HepG2 (cell line): ENCODE results near the gene GRIK3. TPM values are rescaled to one million over a fixed set of nuclear protein-coding genes. Genes with fewer than 3 reads are reported as not detected.

ENCODE experiments used
- ATAC-seq: fragments of 200-7000 bp; cut with Tn5 transposase; 3 replicates; pipeline ENCODE4 v1.9.1; 2020; ENCODE audit warnings: mild to moderate bottlenecking, moderate library complexity
- BruUV-seq: library from RNA; stranded (reverse); fragments of 400-500 nt; replicated peaks from 2 replicates; lab custom pipeline; 2021; lab: Mats Ljungman, UMichigan
- CTCF ChIA-PET: fragments of 300-600 bp; formaldehyde crosslinking; extraction: SDS; loops from one replicate; lab custom pipeline; 2021; ENCODE audit warnings: low total read pairs, inconsistent platforms, low intra/inter-chr PET ratio; lab: Yijun Ruan, JAX
- POLR2A ChIA-PET: fragments of 350-600 bp; sonication (Branson Sonifier 250); formaldehyde crosslinking; loops from one replicate; lab custom pipeline; 2020; ENCODE audit warnings: antibody characterized with exemption, inconsistent platforms; lab: Yijun Ruan, JAX
- DNase-seq: peaks from one replicate; pipeline ENCODE4 v3.0.0-alpha.2; 2015; ENCODE audit warnings: low spot score
- FAIRE-seq: peaks from 3 replicates; lab custom pipeline; 2011; peaks lifted over from hg19 to GRCh38; lab: Jason Lieb, UNC
- H2AFZ ChIP-seq: one replicate; pipeline ENCODE4 v1.6.1; 2011; ENCODE audit warnings: low read length, inconsistent platforms
- H3K27ac ChIP-seq: fragments of 300-600 bp; 3 replicates; pipeline ENCODE4 v1.8.0; 2011; ENCODE audit warnings: mixed run types, mild to moderate bottlenecking, mixed read lengths, low read length, inconsistent platforms; ENCODE audit not compliant: insufficient read depth; ENCODE audit errors: extremely low read length
- H3K27me3 ChIP-seq, 2 experiments: fragments of 200-600 bp in 1 of 2; 2 replicates in 1 of 2; 3 replicates in 1 of 2; pipeline versions ENCODE4 v1.6.0 to v1.8.0; 2011; ENCODE audit warnings: low read length in 2 of 2, mild to moderate bottlenecking in 2 of 2, moderate library complexity in 2 of 2, inconsistent platforms in 1 of 2; ENCODE audit not compliant: insufficient read depth in 2 of 2, control insufficient read depth in 1 of 2
- H3K36me3 ChIP-seq, 2 experiments: fragments of 200-600 bp in 1 of 2; replicated peaks in 1 of 2; 2 replicates in 1 of 2; 3 replicates in 1 of 2; pipeline versions ENCODE4 v1.5.1 to v1.8.0; 2011; ENCODE audit warnings: low read length in 2 of 2, inconsistent platforms in 1 of 2; ENCODE audit not compliant: insufficient read depth in 2 of 2, control insufficient read depth in 1 of 2
- H3K4me1 ChIP-seq: 2 replicates; pipeline ENCODE4 v1.5.1; 2012; ENCODE audit warnings: low read length, inconsistent platforms; ENCODE audit not compliant: insufficient read depth
- H3K4me2 ChIP-seq: 2 replicates; pipeline ENCODE4 v1.6.0; 2011; ENCODE audit warnings: low read depth, low read length, inconsistent platforms
- H3K4me3 ChIP-seq, 3 experiments: fragments of 200-600 bp in 1 of 3; sonication (generic), shearing (Covaris generic) in 1 of 3; replicated peaks in 1 of 3; 2 replicates each; pipeline ENCODE4 v1.5.1; 2011 to 2016; ENCODE audit warnings: low read length in 3 of 3, inconsistent platforms in 2 of 3, low read depth in 2 of 3, mild to moderate bottlenecking in 2 of 3, control low read depth in 1 of 3, mixed read lengths in 1 of 3; ENCODE audit not compliant: insufficient read depth in 1 of 3
- H3K79me2 ChIP-seq: one replicate; pipeline ENCODE4 v1.6.1; 2011; ENCODE audit warnings: low read length, inconsistent platforms; ENCODE audit not compliant: insufficient read depth
- H3K9ac ChIP-seq: 2 replicates; pipeline ENCODE4 v1.6.0; 2011; ENCODE audit warnings: mild to moderate bottlenecking, low read depth, low read length, inconsistent platforms; ENCODE audit not compliant: insufficient read depth
- H3K9me3 ChIP-seq: 2 replicates; pipeline ENCODE4 v1.5.1; 2012; ENCODE audit warnings: mild to moderate bottlenecking, low read length
- H4K20me1 ChIP-seq: 2 replicates; pipeline ENCODE4 v1.6.0; 2011; ENCODE audit warnings: inconsistent platforms, mild to moderate bottlenecking, low read length, moderate library complexity; ENCODE audit not compliant: insufficient read depth
- GLI4 ChIP-seq: sonication (generic); formaldehyde crosslinking; IDR thresholded peaks from 2 replicates; pipeline ENCODE4 v1.5.1; 2020; ENCODE audit warnings: missing genetic modification reagents, mild to moderate bottlenecking, moderate library complexity, borderline replicate concordance
- MBD4 ChIP-seq: IDR thresholded peaks from 2 replicates; pipeline ENCODE4 v1.6.1; 2012; ENCODE audit warnings: low read length, inconsistent platforms, borderline replicate concordance
- ZBTB40 ChIP-seq, 2 experiments: fragments of 450-650 bp in 1 of 2; sonication (generic) in 1 of 2; formaldehyde crosslinking in 1 of 2; IDR thresholded peaks; 2 replicates each; pipeline versions ENCODE4 v1.6.1 to v1.8.0; 2016 to 2022; ENCODE audit warnings: antibody characterized with exemption in 1 of 2, mild to moderate bottlenecking in 1 of 2, missing genetic modification reagents in 1 of 2
- ZNF207 ChIP-seq: fragments of 450-650 bp; IDR thresholded peaks from 2 replicates; pipeline ENCODE4 v1.6.1; 2016; ENCODE audit warnings: antibody characterized with exemption, borderline replicate concordance
- ZNF292 ChIP-seq: sonication (generic); formaldehyde crosslinking; IDR thresholded peaks from 2 replicates; pipeline ENCODE4 v1.8.1; 2022; ENCODE audit warnings: mild to moderate bottlenecking, low read depth, missing genetic modification reagents, borderline replicate concordance
- ZNF530 ChIP-seq: sonication (generic); formaldehyde crosslinking; IDR thresholded peaks from 2 replicates; pipeline ENCODE4 v1.5.0; 2020; ENCODE audit warnings: low read depth, mild to moderate bottlenecking, missing genetic modification reagents
- ZSCAN12 ChIP-seq: sonication (generic); formaldehyde crosslinking; IDR thresholded peaks from 2 replicates; pipeline ENCODE4 v1.9.0; 2021; ENCODE audit warnings: mild to moderate bottlenecking, missing genetic modification reagents
- WGBS: methylation state at CpG from one replicate; pipeline ENCODE4 v1.1.6; 2017; ENCODE audit warnings: low lambda C conversion rate; 5-methylcytosine and 5-hydroxymethylcytosine counted together
- in situ Hi-C: cut with HindIII; loops from 2 replicates; pipeline ENCODE4 v1.10.0; 2017; ENCODE audit warnings: low pct_unique_long_range_greater_than_20kb; ENCODE audit not compliant: extremely low pct_ligation_motif_present
- intact Hi-C: fragments of 100-400 bp; cut with micrococcal nuclease; formaldehyde crosslinking; loops from one replicate; pipeline ENCODE4 v1.10.0; 2022; ENCODE audit not compliant: unreplicated experiment
- polyA plus RNA-seq, 8 experiments: library from polyadenylated mRNA; depleted of rRNA in 3 of 8; stranded (reverse) in 7 of 8; unstranded in 1 of 8; fragments of >200 nt; fragmentation: Illumina TruSeq in 4 of 8; extraction: Trizol in 4 of 8; gene quantifications; 2 replicates each; pipeline versions ENCODE4 v1.2.1 to v1.2.3, GENCODE V29; 2011 to 2016; ENCODE audit warnings: low read depth in 4 of 8, missing spikeins in 1 of 8, mixed read lengths in 1 of 8; ENCODE audit not compliant: insufficient read depth in 1 of 8
- total RNA-seq, 5 experiments: library from RNA; depleted of rRNA; stranded (reverse); fragments of >200 nt; fragmentation: Illumina TruSeq; extraction: Trizol; gene quantifications; 2 replicates each; pipeline ENCODE4 v1.2.3, GENCODE V29; 2016; ENCODE audit warnings: low read depth in 1 of 5

GRIK3 gene
- total and polyA plus RNA-seq, 2 of the 13 experiments (the other 11 are each of a cell fraction or from before 2014, with no cell fraction given) = not detected

- BruUV-seq = no TSS peak
Measured at GRCh38 chr1:36908096-36908495, 126.2 kb downstream of the GRIK3 start.

GRCh38 chr1:36906555-36906954 lies 127.8 kb downstream of the GRIK3 start:
- DNase-seq = no peak
- WGBS = 1% methylated on average over 3 of the region's 3 CpGs
- no peak for ATAC-seq
- no peaks in the 10 kb centered on the region for H3K79me2 ChIP-seq
- no peaks in the 10 kb centered on the region for H4K20me1 ChIP-seq
- H3K9ac ChIP-seq = no peak overlapping the region
- TF ChIP-seq ZNF207 (no peak), ZNF292 (CRISPR knock-in tag) (no peak), ZBTB40 (IDR thresholded peaks at IDR 0.05) (no peak), ZBTB40 (CRISPR knock-in tag; IDR thresholded peaks at IDR 0.05) (peak; percentile 64)
- ChIA-PET POLR2A (no interaction called here), CTCF (no interaction called here)
- H3K36me3 ChIP-seq = no peaks in the 10 kb centered on the region
- no peak overlapping the region for H2AFZ ChIP-seq
- BruUV-seq = no TSS peak
- no peaks in the 10 kb centered on the region; the same call in 1 of the 2 replicates for H3K9me3 ChIP-seq
- in situ Hi-C loops = no loop called here
- peaks cover 0 to 2% of the 10 kb centered on the region in 2 experiments; a peak in 2 of 5 replicates for H3K27me3 ChIP-seq
- H3K4me2 ChIP-seq = no peak overlapping the region
- no peak overlapping the region for H3K27ac ChIP-seq
- intact Hi-C loops = no loop called here
- no peak overlapping the region for H3K4me3 ChIP-seq
- no peaks in the 10 kb centered on the region for H3K4me1 ChIP-seq
- no peak for FAIRE-seq

More at GRCh38 chr1:36908096-36908495, 126.2 kb downstream of the GRIK3 start:
- H2AFZ ChIP-seq = no peak overlapping the region
- H3K27ac ChIP-seq = no peak overlapping the region
- H3K36me3 ChIP-seq = no peaks in the 10 kb centered on the region
- in situ Hi-C loops = no loop called here
- H3K79me2 ChIP-seq = no peaks in the 10 kb centered on the region
- DNase-seq = no peak
- H3K4me2 ChIP-seq = no peak overlapping the region
- no peak for FAIRE-seq
- intact Hi-C loops = no loop called here
- 0% methylated on average over 3 of the region's 3 CpGs for WGBS
- H3K27me3 ChIP-seq = peaks cover 2 to 13% of the 10 kb centered on the region in 2 experiments; a peak in 4 of 5 replicates
- no peak for ATAC-seq
- no peak for TF ChIP-seq MBD4
- TF ChIP-seq GLI4 (CRISPR knock-in tag) = no peak
- no peak for TF ChIP-seq ZSCAN12
- TF ChIP-seq ZNF530 = no peak
- ChIA-PET POLR2A (no interaction called here), CTCF (no interaction called here)
- no peak overlapping the region for H3K4me3 ChIP-seq
- H3K9ac ChIP-seq = no peak overlapping the region
- no peaks in the 10 kb centered on the region for H4K20me1 ChIP-seq
- H3K9me3 ChIP-seq = no peaks in the 10 kb centered on the region
- no peaks in the 10 kb centered on the region for H3K4me1 ChIP-seq
